ENCODE data around the gene PGM2L1. TPM values are rescaled to one million over a fixed set of nuclear protein-coding genes. Genes with fewer than 3 reads are reported as not detected.
"Not testable (repeated sequence)": the region's sequence is repeated elsewhere in the genome, so short reads cannot be mapped to it uniquely, and the experiment has no call there.

Gene PGM2L1
- total and polyA plus RNA-seq, 5 donors: 0.84 to 3.0 (median 2.4) TPM

GRCh38 chr11:74371269-74372052 is 26.8 kb downstream of the PGM2L1 start:
- no peak overlapping the region for H3K4me3 ChIP-seq (ENCODE audit: low read length)
- no peak overlapping the region for H3K27ac ChIP-seq (ENCODE audit: low read length)
- no peaks in the 10 kb centered on the region for H3K9me3 ChIP-seq (ENCODE audit: control insufficient read depth, low read length)
- WGBS: 77% methylated on average over 3 of the region's 3 CpGs
- ATAC-seq (no peak), DNase-seq (no peak)
- intact Hi-C loops (cut with DNase I): no loop called here
- no peaks in the 10 kb centered on the region for H3K27me3 ChIP-seq (ENCODE audit: control insufficient read depth, insufficient read depth)
- no peaks in the 10 kb centered on the region for H3K4me1 ChIP-seq (ENCODE audit: control insufficient read depth, insufficient read depth, low read length)

GRCh38 chr11:74370123-74370522 is 28.1 kb downstream of the PGM2L1 start:
- intact Hi-C loops (cut with DNase I): no loop called here
- whole genome bisulfite sequencing: 89% methylated on average over 2 of the region's 2 CpGs
- no peaks in the 10 kb centered on the region for H3K27me3 ChIP-seq (ENCODE audit: control insufficient read depth, insufficient read depth)
- no peaks in the 10 kb centered on the region for H3K4me1 ChIP-seq (ENCODE audit: control insufficient read depth, insufficient read depth, low read length)
- no peak overlapping the region for H3K27ac ChIP-seq (ENCODE audit: low read length)
- DNase-seq (no peak), ATAC-seq (no peak)
- H3K4me3 ChIP-seq (ENCODE audit: low read length): no peak overlapping the region
- H3K9me3 ChIP-seq (ENCODE audit: control insufficient read depth, low read length): no peaks in the 10 kb centered on the region

- WGBS: 85% methylated on average over 5 of the region's 5 CpGs
- intact Hi-C loops (cut with DNase I): no loop called here
- no peaks in the 10 kb centered on the region for H3K9me3 ChIP-seq (ENCODE audit: control insufficient read depth, low read length)
- ATAC-seq (no peak), DNase-seq (no peak)
- H3K27ac ChIP-seq (ENCODE audit: low read length): no peak overlapping the region
- no peak overlapping the region for H3K4me3 ChIP-seq (ENCODE audit: low read length)
- H3K27me3 ChIP-seq (ENCODE audit: control insufficient read depth, insufficient read depth): no peaks in the 10 kb centered on the region
- H3K4me1 ChIP-seq (ENCODE audit: control insufficient read depth, insufficient read depth, low read length): no peaks in the 10 kb centered on the region
These were observed 30.4 kb downstream of the PGM2L1 start for GRCh38 chr11:74367881-74368280.

- Histone ChIP-seq H3K4me1 (ENCODE audit: control insufficient read depth, insufficient read depth, low read length) (no peaks in the 10 kb centered on the region), H3K4me3 (ENCODE audit: low read length) (no peak overlapping the region), H3K27ac (ENCODE audit: low read length) (no peak overlapping the region), H3K27me3 (ENCODE audit: control insufficient read depth, insufficient read depth) (no peaks in the 10 kb centered on the region), H3K9me3 (ENCODE audit: control insufficient read depth, low read length) (no peaks in the 10 kb centered on the region)
- 73% methylated on average over 2 of the region's 2 CpGs for WGBS
- ATAC-seq (no peak), DNase-seq (no peak)
- intact Hi-C loops (cut with DNase I): no loop called here
These were observed 31.7 kb downstream of the PGM2L1 start for GRCh38 chr11:74366576-74366975.

GRCh38 chr11:74365805-74366204 is 32.4 kb downstream of the PGM2L1 start:
- intact Hi-C loops (cut with DNase I); ATAC-seq; H3K27me3 ChIP-seq (ENCODE audit: control insufficient read depth, insufficient read depth); H3K9me3 ChIP-seq (ENCODE audit: control insufficient read depth, low read length); H3K27ac ChIP-seq (ENCODE audit: low read length); DNase-seq; H3K4me3 ChIP-seq (ENCODE audit: low read length); H3K4me1 ChIP-seq (ENCODE audit: control insufficient read depth, insufficient read depth, low read length): not testable (repeated sequence)
- 100% methylated on average over 3 of the region's 3 CpGs for WGBS

- ATAC-seq (no peak), DNase-seq (no peak)
- H3K4me1 ChIP-seq (ENCODE audit: control insufficient read depth, insufficient read depth, low read length): no peaks in the 10 kb centered on the region
- no peak overlapping the region for H3K4me3 ChIP-seq (ENCODE audit: low read length)
- intact Hi-C loops (cut with DNase I): no loop called here
- H3K9me3 ChIP-seq (ENCODE audit: control insufficient read depth, low read length): no peaks in the 10 kb centered on the region
- H3K27me3 ChIP-seq (ENCODE audit: control insufficient read depth, insufficient read depth): no peaks in the 10 kb centered on the region
- H3K27ac ChIP-seq (ENCODE audit: low read length): no peak overlapping the region
- WGBS: 91% methylated on average over 1 of the region's 1 CpG
These were observed 40.8 kb downstream of the PGM2L1 start for GRCh38 chr11:74357449-74357848.

- no peaks in the 10 kb centered on the region for H3K4me1 ChIP-seq (ENCODE audit: control insufficient read depth, insufficient read depth, low read length)
- DNase-seq (no peak), ATAC-seq (no peak)
- H3K9me3 ChIP-seq (ENCODE audit: control insufficient read depth, low read length): no peaks in the 10 kb centered on the region
- H3K27me3 ChIP-seq (ENCODE audit: control insufficient read depth, insufficient read depth): no peaks in the 10 kb centered on the region
- 95% methylated on average over 2 of the region's 2 CpGs for WGBS
- intact Hi-C loops (cut with DNase I): no loop called here
- H3K4me3 ChIP-seq (ENCODE audit: low read length): no peak overlapping the region
- no peak overlapping the region for H3K27ac ChIP-seq (ENCODE audit: low read length)
These were observed 42.6 kb downstream of the PGM2L1 start for GRCh38 chr11:74355626-74356025.

GRCh38 chr11:74354036-74354435 is 44.2 kb downstream of the PGM2L1 start:
- Histone ChIP-seq H3K4me1 (ENCODE audit: control insufficient read depth, insufficient read depth, low read length) (no peaks in the 10 kb centered on the region), H3K27me3 (ENCODE audit: control insufficient read depth, insufficient read depth) (no peaks in the 10 kb centered on the region), H3K27ac (ENCODE audit: low read length) (no peak overlapping the region), H3K4me3 (ENCODE audit: low read length) (no peak overlapping the region), H3K9me3 (ENCODE audit: control insufficient read depth, low read length) (no peaks in the 10 kb centered on the region)
- intact Hi-C loops (cut with DNase I): no loop called here
- DNase-seq (no peak), ATAC-seq (no peak)
- WGBS: 67% methylated on average over 3 of the region's 3 CpGs

GRCh38 chr11:74347381-74347780 is 50.9 kb downstream of the PGM2L1 start:
- WGBS: 56% methylated on average over 2 of the region's 2 CpGs
- Histone ChIP-seq H3K27ac (ENCODE audit: low read length) (no peak overlapping the region), H3K9me3 (ENCODE audit: control insufficient read depth, low read length) (no peaks in the 10 kb centered on the region), H3K4me1 (ENCODE audit: control insufficient read depth, insufficient read depth, low read length) (no peaks in the 10 kb centered on the region), H3K4me3 (ENCODE audit: low read length) (no peak overlapping the region), H3K27me3 (ENCODE audit: control insufficient read depth, insufficient read depth) (no peaks in the 10 kb centered on the region)
- intact Hi-C loops (cut with DNase I): no loop called here
- DNase-seq (no peak), ATAC-seq (no peak)

GRCh38 chr11:74345420-74345819 is 52.8 kb downstream of the PGM2L1 start:
- ATAC-seq: no peak
- no peak overlapping the region for H3K4me3 ChIP-seq (ENCODE audit: low read length)

GRCh38 chr11:74341921-74342320 is 56.3 kb downstream of the PGM2L1 start:
- no peak overlapping the region for H3K4me3 ChIP-seq (ENCODE audit: low read length)
- intact Hi-C loops (cut with DNase I): no loop called here
- ATAC-seq (peak in 1 of 2 donors; percentile 49), DNase-seq (no peak)
- no peaks in the 10 kb centered on the region for H3K9me3 ChIP-seq (ENCODE audit: control insufficient read depth, low read length)
- no peaks in the 10 kb centered on the region for H3K4me1 ChIP-seq (ENCODE audit: control insufficient read depth, insufficient read depth, low read length)
- no peaks in the 10 kb centered on the region for H3K27me3 ChIP-seq (ENCODE audit: control insufficient read depth, insufficient read depth)
- no peak overlapping the region for H3K27ac ChIP-seq (ENCODE audit: low read length)
- WGBS: 37% methylated on average over 1 of the region's 1 CpG

More at GRCh38 chr11:74345420-74345819, 52.8 kb downstream of the PGM2L1 start:
- Histone ChIP-seq H3K27ac (ENCODE audit: low read length) (no peak overlapping the region), H3K27me3 (ENCODE audit: control insufficient read depth, insufficient read depth) (no peaks in the 10 kb centered on the region), H3K9me3 (ENCODE audit: control insufficient read depth, low read length) (no peaks in the 10 kb centered on the region), H3K4me1 (ENCODE audit: control insufficient read depth, insufficient read depth, low read length) (no peaks in the 10 kb centered on the region)
- no peak for DNase-seq
- intact Hi-C loops (cut with DNase I): no loop called here
- 51% methylated on average over 1 of the region's 1 CpG for WGBS

- Histone ChIP-seq H3K27me3 (ENCODE audit: control insufficient read depth, insufficient read depth) (no peaks in the 10 kb centered on the region), H3K27ac (ENCODE audit: low read length) (no peak overlapping the region), H3K4me3 (ENCODE audit: low read length) (no peak overlapping the region), H3K9me3 (ENCODE audit: control insufficient read depth, low read length) (no peaks in the 10 kb centered on the region), H3K4me1 (ENCODE audit: control insufficient read depth, insufficient read depth, low read length) (no peaks in the 10 kb centered on the region)
- no peak for ATAC-seq
- intact Hi-C loops (cut with DNase I): no loop called here
- DNase-seq: no peak
These were observed 58.6 kb downstream of the PGM2L1 start for GRCh38 chr11:74339619-74340018.
